Renal cortical epithelial cell (primary cell): ENCODE data around the gene LIF. TPM values are rescaled to one million over a fixed set of nuclear protein-coding genes. Genes with fewer than 3 reads are reported as not detected.
A peak's percentile ranks its signal among the peaks of the same experiment; 100 is the strongest.
"Not testable (repeated sequence)": the region's sequence is repeated elsewhere in the genome, so short reads cannot be mapped to it uniquely, and the experiment has no call there.

Experiments used
- DNase-seq: peaks from one replicate; pipeline ENCODE4 v3.0.0-alpha.2; 2011; ENCODE audit warnings: low read depth
- total RNA-seq: library from RNA; depleted of rRNA; stranded (reverse); fragments of >200 nt; gene quantifications from 2 replicates; pipeline ENCODE4 v1.2.3, GENCODE V29; 2014

Gene LIF
- total RNA-seq, 1 donor from 2014 or later: 58.1 TPM

DNA sequence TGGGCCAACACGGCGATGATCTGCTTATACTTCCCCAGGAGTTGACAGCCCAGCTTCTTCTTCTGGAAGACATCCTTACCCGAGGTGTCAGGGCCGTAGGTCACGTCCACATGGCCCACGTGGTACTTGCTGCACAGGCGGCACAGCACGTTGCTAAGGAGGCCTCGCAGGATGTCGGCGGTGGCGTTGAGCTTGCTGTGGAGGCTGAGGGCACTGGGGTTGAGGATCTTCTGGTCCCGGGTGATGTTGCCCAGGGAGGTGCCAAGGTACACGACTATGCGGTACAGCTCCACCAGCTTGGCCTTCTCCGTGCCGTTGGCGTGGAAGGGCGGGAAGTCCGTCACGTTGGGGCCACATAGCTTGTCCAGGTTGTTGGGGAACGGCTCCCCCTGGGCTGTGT lies 2.9 kb downstream of the LIF start:
- DNase-seq: no peak

DNA sequence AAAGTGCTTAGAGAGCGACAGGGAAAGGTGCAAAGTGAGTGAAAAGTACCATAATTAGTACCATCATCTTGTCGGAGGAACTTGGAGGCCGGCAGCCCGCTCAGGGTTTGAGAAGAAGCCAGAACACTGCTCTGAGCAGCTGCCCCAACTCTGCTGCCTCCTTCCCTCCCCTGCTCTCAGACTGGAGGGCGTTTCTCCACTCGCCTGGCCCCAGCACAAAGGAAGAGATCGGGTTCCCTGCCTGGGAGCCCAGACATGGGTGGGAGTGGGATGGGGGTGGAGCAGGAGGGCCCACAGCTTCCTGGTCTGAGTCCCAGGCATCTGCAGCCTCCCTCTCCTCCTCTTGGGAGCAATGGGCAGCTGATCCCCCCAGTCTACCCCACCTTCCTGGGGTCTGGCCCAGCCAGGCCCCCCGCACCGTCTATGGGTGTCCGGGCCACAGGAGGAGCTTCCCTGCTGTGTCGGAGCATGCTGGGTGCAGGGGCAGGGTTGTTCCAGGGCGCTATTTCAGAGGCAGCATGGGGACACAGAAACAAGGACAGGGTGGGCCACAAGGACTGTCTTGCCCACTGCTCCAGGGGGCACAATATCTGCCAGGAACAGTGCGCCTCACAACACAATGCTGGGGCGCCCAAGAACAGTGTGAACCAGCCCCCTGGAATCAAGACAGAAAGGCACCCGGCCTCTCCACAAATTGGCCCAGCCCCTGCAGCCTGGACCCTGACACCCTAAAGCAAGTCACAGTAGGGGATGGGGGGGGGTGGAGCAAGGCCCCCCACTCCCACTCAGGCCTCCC lies 4.8 kb downstream of the LIF start:
- no peak for DNase-seq

DNA sequence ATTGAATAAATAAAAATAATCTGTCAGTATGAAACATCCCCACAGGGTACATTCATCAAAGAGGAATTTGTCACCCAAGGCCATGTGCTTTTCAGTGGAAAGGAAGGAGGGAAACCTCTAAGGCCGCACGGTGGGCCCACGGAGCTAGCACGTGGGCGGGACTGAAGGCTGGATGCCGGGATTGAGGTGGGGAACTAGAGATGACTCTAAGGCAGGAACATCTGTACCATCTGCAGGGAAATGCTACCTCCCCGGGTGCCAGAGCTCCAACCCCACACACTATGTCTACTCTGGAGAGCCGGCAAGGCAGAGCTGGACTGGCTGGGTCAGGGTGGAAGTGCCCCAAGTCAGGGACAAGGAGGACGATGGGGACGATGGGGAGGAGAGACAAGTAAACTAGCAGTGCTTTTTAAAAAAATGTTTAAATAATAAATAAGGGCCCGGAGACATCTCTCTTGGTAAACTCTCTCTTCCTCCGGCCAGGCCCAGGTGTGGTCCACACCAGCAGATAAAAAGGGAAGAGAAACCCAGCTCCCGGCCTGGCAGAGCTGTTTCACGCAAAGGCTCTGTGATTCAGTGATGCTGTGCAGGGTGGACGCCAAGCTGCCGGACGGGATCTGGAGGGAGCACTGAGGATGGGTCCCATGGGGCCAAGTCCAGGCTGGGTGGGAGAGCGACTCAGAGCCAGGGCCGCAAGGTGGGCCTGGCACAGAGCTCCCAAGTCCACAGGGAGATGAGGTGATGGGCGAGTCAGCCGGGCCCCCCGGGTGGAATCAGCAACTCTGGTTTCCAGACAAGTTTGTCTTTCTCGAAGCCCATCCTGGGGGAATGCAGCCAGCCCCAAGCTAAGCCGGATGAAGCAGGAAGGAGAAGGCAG lies 5.8 kb downstream of the LIF start:
- no peak for DNase-seq

DNA sequence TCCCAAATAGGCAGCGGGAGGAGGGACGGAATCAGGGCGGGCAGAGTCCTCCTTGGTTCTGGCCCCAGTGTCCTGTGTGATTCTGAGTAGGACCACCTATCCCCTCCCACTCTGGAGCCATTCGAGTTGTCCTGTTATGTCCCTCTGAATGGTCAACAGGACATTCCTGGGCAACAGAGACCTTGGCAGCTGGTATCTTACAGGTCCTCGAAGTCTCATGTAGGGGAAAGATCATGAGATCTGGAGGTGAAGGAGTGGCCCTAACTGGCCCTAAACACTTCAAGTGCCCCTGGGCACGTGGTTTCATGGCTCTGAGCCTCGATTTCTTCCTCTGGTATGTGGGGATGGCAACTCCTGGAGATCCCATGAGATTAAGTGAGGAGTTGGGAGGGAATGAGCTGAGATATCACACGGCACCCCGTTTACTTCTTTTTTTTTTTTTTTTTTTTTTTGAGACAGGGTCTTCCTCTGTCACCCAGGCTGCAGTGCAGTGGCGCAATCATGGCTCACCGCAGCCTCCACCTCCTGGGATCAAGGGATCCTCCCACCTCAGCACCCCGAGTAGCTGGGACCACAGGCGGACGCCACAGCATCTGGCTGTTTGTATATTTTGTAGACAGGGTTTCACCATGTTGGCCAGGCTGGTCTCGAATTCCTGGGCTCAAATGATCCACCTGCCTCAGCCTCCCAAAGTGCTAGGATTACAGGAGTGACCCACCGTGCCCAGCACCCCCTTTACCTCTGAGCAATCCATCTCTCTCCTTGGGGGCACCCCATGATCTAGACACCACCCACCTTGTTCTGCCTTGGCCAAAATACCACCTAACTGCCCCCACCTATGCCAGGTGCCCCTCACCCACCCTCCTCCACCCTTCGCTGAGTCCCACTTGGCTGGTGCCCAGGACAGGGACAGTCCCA lies 6.8 kb downstream of the LIF start:
- no peak for DNase-seq

DNA sequence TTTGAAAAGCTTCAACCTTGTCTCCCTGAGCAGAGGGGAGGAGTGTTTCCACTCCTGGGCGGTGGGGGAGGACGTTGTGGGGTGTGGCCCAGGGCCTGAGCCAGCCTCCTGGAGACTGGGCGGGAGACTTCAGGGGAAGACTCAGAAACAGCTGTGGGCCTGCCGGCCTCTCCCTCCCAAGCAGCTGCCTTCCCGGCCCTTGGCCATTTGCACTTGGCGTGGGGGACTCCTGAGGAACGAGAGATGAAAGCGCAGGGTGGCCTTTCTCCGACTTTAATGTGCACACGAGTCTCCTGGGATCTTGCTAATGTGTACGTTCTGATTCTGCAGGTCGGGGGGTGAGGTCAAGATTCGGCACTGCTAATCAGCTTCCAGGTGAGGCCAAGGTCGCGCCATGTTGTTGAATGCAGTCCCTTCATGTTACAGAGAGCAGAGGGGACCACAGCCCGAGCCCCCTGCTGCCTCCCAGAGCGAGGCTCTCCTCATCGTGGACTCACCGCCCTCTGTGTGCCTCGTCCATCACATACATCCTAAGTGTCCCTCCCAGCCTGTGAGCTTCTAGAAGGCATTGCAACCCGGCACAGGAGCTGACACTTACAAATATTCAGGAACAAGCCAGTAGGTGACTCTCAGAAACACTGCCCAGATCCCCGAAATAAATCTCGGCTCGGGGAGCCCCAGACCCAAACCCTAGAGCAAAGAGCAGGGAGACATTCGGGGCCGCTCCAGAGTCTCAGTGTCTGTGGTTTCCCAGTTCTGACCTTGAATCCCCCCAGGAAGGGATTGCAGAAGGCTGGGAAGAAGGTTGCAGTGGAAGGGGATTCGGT lies 7.7 kb downstream of the LIF start:
- peak; percentile 61 for DNase-seq

DNA sequence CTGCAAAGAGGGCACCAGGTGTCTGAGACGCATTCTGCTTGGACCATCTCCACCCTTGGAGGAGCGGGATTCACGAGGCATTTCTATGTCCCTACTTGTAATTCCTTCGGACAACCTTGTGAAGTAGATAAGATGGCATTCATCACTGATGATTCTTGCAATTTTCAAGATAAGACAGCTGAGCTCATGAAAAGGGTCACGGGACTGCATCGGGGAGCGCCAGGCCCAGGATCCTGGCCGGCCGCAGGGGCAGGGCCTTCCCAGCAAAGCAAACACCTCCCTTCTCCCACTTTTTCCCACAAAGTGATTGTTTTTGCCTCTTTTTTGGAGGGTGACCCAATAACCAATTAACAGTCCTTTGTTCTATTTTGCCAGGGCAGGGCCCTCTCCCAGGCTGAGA lies 8.4 kb downstream of the LIF start:
- DNase-seq: no peak

DNA sequence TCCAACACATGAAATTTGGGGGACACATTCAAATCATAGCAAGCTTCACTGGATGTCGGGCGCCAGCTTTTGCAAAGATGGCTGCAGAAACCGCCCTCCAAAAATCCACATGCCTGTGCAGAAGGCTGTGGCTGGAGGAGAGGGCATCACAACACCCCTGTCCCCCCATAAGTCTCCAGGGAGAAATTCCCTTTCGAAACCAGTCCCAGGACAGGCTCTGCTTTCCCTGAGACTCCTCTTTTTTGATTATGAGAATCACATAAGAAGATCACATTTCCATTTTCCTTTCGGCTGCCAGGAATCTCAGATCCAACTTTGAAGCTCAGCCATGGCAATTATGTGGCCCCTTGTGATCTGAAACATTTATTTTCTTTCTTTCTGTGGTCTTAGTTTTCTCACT lies 9.7 kb downstream of the LIF start:
- no peak for DNase-seq

DNA sequence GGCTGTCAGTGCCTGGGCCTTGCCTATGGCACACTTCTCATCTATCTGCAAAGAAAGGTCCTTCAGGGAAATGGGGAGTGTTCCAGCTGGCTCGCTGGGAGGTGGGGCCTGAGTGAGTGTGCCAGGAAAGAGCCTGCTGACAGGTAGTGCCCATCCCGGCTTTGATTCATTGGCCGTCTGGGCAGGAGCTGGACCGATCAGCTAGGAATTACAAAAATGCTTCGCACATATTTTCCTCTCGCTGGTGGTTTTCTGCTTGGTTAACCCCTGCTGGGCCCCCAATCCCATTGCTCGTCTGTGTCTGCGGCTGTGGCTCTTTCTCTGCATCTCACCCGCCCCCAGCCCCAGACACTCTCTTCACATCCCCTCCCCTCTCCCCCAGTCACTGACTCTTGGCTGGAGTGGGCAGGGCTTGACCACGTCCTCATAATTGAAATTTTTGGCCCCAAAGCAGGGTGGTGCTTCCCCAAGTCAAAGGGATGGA lies 10.8 kb downstream of the LIF start:
- DNase-seq: peak; percentile 97

DNA sequence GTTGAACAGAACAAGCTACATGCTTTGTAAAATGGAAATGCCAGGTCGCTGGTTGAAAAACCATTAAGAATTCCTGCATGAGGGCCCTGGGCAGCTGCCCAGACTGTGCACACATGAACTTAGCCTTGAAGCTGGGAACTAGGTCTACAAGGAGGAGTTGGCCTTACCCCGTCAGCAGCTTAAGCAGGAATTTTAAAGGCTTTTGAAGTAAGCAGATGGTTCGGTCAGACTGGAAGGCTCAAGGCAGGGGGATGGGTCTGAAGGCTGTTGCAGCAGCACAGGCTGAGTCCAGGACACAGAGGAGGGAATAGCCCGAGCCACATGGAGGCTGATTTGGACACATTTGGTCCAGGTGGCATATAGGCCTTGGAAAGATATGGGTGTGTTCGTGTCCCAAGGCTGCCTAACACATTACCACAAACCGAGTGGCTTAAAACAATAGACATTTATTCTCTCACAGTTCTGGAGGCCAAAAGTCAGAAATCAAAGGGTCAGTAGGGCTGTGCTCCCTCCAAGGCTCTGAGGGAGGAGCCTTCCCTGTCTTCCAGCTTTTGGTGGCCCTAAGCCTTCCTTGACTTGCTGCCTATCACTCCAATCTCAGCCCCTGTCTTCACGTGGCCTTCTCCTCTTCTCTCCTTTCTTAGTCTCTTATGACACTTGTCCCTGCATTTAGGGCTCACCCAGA lies 11.6 kb downstream of the LIF start:
- peak; percentile 97 for DNase-seq

DNA sequence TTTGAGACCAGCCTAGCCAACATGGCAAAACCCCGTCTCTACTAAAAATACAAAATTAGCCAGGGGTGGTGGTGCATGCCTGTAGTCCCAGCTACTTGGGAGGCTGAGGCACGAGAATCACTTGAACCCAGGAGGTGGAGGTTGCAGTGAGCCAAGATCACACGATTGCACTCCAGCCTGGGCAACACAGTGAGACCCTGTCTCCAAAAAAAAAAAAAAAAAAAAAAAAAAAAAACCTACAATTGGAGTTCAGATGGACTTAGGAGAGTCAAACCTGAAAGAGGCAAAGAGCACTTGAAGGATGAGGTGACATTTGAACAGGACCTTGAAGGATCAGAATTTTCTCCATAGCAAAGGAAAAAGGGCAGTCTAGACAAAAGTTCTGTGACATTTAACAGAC lies 12.2 kb downstream of the LIF start:
- DNase-seq: not testable (repeated sequence)

DNA sequence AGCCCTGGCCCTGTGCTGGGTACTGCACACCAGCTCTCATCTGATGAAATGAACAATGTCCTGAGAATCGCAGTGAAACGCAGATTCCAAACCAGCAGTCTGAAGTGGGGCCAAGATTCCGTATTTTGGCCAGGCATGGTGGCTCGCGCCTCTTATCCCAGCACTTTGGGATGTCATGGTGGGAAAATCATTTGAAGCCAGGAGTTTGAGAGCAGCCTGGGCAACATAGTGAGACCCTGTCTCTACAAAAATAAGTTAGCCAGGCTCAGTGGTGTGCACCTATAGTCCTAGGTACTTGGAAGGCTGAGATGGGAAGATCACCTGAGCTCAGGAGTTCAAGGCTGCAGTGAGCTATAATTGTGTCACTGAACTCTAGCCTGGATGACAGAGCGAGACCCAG lies 13.0 kb downstream of the LIF start:
- no peak for DNase-seq

DNA sequence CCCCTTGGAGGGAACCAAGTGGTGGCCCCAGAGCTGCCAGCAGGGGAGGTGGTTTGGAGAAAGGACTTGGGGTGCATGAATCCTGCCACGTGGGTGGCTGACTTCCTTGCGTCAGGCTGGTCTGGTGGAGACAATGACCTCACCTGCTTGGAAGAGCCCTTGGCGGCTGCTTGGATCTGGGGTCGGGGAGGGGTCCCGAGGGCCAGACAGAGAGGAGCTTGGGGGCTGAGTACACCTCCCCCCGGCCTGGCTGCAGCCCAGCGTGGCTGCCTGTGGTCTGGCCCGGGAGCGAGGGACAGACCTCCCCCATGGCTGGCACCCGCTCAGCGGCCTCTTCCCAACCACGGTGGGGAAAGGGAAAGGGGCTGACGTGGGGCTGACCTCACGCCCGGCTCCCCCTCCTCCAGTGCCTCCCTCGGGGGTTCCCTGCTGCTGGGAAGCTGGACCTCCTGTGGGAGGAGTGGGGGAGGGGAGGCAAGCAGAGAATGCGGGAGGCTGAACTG lies 13.8 kb downstream of the LIF start:
- no peak for DNase-seq

DNA sequence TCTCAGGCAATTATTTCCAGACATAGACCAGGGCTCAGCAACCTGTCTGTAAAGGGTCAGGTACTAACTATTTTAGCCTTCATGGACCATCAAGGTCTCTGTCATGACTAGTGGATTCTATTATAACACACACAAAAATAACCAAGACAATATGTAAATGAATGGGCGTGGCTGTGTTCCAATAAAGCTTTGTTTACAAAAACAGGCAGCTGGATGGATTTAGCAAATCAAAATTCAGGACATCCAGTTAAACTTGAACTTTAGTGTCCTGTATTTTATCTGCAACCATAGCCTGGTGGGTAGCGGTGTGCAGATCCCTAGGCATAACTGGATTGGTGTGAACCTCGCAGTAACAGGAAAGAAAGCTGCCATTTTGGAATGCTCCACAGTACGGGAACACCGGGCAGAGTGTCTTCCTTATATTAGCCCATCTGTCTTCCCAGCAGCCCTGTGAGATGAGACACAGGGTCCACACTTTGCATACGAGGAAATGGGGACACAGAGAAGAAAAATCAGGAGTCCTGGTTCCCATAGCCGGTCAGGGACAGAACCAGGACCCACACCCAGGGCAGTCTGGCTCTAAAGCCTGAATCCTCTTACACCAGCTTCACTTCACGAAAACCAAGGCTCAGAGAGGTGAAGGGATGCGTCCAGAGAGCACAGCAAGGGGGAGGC lies 15.6 kb downstream of the LIF start:
- no peak for DNase-seq

DNA sequence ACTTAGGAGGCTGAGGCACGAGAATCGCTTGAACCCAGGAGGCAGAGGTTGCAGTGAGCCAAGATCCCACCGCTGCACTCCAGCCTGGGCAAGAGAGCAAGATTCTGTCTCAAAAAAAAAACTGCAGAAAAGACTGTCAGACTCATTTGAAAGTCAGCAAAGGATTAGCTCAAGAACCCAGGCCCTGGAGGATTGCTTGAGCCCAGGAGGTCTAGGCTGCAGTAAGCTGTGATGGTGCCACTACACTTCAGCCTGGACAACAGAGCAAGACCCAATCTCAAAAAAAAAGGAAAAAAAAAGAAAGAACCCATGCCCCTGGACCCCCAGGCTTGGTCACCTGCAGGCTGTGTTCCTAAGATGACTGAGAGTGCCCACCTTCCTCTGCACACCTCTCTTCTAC lies 16.2 kb downstream of the LIF start:
- no peak for DNase-seq

DNA sequence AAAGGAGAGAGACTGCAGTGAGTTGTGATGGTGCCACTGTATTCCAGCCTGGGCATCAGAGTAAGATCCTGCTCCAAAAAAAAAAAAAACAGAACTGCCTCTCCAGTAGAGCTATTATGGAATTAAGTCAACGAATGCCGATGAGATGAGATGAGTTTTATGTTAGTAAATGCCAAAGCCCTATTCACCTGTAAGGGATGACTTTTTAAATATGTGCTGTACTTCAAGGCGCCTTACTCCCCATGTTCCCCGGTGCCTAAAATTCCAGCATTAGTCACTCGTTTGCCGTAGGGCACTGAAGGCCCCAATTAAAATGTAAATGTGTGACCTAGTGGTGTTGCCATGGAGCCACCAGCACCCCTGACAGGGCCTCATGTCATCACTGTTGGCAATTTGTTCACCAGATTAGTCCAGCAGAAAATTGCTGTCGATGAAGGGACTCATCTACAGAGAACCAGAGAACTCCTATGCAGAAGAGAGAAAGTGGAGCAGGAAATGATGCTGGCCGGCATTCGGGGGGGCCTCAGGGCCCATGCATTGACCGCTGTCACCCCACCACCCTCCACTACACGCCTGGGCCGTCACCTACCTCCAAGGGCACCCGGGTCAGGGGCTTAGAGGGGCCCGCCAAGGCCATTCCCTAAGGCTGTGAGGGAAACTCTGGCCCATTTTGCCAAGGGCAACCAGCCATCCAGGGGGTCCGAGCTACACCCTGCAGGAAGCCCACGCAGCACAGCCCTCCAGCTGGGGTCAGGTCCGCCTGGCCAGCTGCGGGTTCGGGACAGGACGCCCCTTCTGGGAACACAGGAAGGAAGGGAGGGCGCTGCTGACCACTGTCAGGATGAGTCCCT lies 17.8 kb downstream of the LIF start:
- DNase-seq: peak; percentile 97

DNA sequence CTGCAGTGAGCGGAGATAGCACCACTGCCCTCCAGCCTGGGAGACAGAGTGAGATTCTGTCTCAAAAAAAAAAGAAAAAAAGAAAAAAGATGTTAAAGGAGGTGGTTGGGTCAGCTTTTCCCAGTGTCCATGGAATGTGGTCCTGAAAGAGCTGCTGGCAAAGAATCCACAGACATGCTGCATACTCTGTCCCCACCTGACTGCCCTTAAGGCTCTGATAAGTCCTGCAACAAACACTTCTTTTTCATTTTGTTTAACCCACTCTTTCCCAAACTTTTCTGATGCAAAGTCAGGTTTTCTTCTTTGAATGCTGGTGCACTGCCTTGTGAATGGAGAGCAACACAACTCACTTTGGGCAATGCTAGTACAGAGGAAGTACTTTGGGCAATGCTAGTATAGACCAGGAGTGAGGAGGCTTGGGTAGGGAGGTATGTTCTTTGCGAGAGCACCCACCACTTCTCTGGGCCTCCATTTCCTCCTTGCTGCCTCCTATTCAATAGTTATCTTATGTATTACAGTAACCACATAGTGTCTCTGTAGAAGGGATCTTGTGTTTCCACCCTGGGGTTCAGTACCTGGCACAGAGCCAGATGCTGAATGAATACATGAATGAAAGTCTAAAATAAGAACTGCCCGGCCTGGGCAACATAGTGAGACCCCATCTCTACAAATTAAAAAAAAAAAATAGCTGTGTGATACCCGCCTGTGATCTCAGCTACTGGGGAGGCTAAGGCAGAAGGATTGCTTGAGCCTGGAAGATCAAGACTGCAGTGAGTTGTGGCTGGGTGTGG lies 18.9 kb downstream of the LIF start:
- no peak for DNase-seq

DNA sequence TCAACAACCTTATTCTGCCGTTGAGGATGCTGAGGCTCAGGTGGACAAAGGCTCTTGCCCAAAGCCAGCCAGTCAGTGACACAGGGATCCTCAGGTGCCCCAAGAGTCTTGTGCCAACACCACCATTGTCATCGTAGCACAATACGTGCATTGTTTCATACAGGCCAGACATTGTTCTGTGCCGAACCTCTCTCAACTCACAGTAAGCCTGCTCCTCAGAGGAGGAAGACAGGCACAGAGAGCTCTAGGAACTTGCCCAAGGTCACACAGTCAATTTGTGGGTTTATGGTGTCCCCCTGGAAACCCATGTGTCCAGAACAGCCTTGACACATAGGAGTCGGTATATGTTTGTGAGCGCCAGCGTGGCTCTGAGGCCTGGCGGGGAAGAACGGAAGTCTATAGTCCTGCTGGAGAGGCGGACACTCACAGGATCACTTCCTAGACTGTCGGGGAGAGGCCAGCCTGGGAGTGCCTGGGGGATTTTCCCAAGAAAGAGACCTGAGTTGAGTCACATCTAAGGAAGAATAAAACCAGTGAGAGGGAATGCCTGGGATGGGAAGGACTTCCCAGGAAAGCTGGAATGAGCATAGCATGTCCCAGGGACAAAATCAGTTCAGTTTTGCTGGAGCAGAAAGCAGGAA lies 20.2 kb downstream of the LIF start:
- peak; percentile 83 for DNase-seq
